C4-2B (cell line): ENCODE measurements around the gene HSD11B1L.

ENCODE experiments used
- ZFX ChIP-seq: fragments of 450-650 bp; IDR thresholded peaks from 2 replicates; pipeline ENCODE4 v1.6.1; 2017
- TF ChIP-seq, protein P1 (sequence below): fragments of 450-650 bp; conservative IDR thresholded peaks from 2 replicates; pipeline ENCODE4 v1.5.1; 2017; ENCODE audit warnings: mild to moderate bottlenecking

DNA sequence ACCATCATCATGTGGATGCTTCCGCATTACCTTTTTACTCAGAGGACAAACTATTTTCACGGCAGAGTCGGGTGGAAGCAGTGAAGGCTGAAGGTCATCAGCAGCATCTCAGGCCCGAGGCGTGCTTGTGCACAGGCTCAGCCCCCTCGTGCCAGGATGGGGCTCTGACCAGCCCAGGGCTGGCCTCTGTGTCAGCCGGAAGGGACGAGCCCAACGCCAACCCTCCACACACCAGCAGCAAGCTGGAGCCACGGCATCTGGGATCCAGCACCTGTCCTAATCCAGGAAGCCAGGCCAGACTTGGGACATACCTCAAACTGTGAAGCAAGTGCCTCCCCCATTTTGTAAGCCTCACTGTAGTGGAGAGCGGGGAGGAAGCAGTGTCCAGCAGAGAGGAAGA is 11.6 kb upstream of the HSD11B1L start:
- TF ChIP-seq, protein P1, sequence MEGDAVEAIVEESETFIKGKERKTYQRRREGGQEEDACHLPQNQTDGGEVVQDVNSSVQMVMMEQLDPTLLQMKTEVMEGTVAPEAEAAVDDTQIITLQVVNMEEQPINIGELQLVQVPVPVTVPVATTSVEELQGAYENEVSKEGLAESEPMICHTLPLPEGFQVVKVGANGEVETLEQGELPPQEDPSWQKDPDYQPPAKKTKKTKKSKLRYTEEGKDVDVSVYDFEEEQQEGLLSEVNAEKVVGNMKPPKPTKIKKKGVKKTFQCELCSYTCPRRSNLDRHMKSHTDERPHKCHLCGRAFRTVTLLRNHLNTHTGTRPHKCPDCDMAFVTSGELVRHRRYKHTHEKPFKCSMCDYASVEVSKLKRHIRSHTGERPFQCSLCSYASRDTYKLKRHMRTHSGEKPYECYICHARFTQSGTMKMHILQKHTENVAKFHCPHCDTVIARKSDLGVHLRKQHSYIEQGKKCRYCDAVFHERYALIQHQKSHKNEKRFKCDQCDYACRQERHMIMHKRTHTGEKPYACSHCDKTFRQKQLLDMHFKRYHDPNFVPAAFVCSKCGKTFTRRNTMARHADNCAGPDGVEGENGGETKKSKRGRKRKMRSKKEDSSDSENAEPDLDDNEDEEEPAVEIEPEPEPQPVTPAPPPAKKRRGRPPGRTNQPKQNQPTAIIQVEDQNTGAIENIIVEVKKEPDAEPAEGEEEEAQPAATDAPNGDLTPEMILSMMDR: no peak
- TF ChIP-seq ZFX: no peak
